Activated B cell treated with CpG ODN at 0.5 μM for 24 hours (primary cell): Measurements from ENCODE around the gene PKDREJ. TPM values are rescaled to one million over a fixed set of nuclear protein-coding genes. Genes with fewer than 3 reads are reported as not detected.
"Not testable (repeated sequence)": the region's sequence is repeated elsewhere in the genome, so short reads cannot be mapped to it uniquely, and the experiment has no call there.

ENCODE experiments used
- ATAC-seq: fragments of 200-7000 bp; cut with Tn5 transposase; one replicate; pipeline ENCODE4 v1.10.0; 2021; ENCODE audit warnings: low read depth, mild to moderate bottlenecking, moderate library complexity
- CTCF ChIA-PET: fragments of 350-600 bp; sonication (Branson Sonifier 250); formaldehyde crosslinking; loops from one replicate; lab custom pipeline; 2021; ENCODE audit warnings: antibody characterized with exemption; lab: Charles Lee
- POLR2A ChIA-PET: fragments of 350-600 bp; sonication (Branson Sonifier 250); formaldehyde crosslinking; loops from one replicate; lab custom pipeline; 2021; ENCODE audit warnings: antibody characterized with exemption; lab: Charles Lee
- DNase-seq: peaks from one replicate; pipeline ENCODE4 v3.0.0; 2022
- H3K27ac Mint-ChIP-seq: one replicate; pipeline ENCODE4 v1.8.0; 2020; ENCODE audit warnings: mixed read lengths
- H3K27me3 Mint-ChIP-seq: one replicate; pipeline ENCODE4 v1.8.0; 2021; ENCODE audit warnings: mixed read lengths
- H3K36me3 Mint-ChIP-seq: one replicate; pipeline ENCODE4 v1.8.0; 2021; ENCODE audit warnings: low read depth, mixed read lengths
- H3K4me1 Mint-ChIP-seq: one replicate; pipeline ENCODE4 v1.8.0; 2021; ENCODE audit warnings: mixed read lengths
- H3K4me3 Mint-ChIP-seq: one replicate; pipeline ENCODE4 v1.8.0; 2020; ENCODE audit warnings: mild to moderate bottlenecking, mixed read lengths
- H3K9me3 Mint-ChIP-seq: one replicate; pipeline ENCODE4 v1.8.0; 2020; ENCODE audit warnings: mixed read lengths
- intact Hi-C: fragments of 100-400 bp; cut with micrococcal nuclease; formaldehyde crosslinking; loops from one replicate; pipeline ENCODE4 v1.15.1; 2024
- total RNA-seq: library from RNA; stranded (reverse); gene quantifications from 2 replicates; pipeline ENCODE4 v1.2.3, GENCODE V29; 2022
- TF ChIP-seq, protein P1 (sequence below): fragments of 200-600 bp; IDR thresholded peaks from one replicate; pipeline ENCODE4 v1.8.0; 2022; ENCODE audit warnings: antibody characterized with exemption, mild to moderate bottlenecking

PKDREJ gene, protein sequence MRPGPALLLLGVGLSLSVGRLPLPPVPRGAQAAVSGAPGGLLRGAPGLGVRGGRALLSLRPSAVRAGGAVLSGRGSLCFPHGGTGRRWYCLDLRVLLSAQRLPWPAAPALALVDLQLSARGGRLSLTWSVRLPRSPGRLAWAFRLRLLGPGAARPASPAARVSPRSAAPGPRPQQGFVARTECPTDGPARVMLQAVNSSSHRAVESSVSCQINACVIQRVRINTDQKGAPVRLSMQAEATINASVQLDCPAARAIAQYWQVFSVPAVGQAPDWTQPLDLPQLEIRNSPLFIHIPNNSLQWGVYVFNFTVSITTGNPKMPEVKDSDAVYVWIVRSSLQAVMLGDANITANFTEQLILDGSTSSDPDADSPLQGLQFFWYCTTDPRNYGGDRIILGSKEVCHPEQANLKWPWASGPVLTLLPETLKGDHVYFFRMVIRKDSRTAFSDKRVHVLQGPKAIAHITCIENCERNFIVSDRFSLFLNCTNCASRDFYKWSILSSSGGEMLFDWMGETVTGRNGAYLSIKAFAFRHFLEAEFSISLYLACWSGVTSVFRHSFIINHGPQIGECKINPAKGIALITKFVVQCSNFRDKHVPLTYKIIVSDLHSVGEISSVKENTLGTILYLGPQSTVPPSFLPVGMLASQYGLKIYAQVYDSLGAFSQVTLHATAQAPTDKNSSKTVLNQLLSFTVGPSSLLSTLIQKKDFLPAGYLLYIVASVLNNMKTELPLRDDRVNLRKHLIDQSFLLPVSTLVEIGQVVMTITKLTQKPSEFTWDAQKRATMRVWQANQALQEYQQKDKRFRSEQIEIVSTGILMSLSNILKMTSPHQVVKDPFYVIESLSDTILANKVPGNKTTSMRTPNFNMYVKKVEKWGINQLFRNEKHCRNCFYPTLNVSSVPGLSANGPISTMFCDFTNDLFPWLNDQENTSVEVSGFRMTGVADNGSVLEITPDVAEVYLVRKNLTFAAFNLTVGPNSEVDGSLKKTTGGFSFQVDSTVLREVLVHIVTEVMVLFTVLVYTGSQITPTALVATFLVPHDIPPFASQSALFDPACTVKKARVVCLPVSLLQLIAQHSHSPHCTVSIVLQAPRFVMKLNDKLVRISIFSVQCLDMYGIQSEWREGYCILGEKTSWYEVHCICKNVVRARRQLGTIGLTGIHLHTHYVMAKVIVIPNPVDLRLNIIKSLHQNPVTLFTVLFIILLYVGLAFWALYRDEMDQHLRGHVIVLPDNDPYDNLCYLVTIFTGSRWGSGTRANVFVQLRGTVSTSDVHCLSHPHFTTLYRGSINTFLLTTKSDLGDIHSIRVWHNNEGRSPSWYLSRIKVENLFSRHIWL (N-terminal part only)
- total RNA-seq: not detected in 2 replicates

DNA sequence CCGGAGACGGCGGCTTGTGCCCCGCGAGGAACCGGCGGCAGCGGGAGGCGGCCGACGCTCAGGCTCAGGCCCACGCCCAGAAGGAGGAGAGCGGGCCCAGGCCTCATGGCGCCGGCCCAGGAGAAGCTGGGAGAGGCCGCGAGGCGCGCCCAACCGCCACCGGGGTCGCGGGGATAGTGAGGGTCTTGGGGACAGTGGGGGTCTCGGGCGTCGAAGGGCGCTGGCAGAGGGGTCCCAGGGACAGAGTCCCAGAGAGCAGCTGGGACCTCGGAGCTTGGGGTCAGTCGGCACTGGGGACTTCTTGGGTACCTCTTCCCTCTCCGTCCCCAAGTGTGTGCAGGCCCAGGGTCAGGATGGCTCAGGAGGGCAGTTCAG, at the start of gene PKDREJ:
PKDREJ (minus strand) TSS at position 128 of the 375 bp plus-strand sequence; CDS start at position 107, 21 bp downstream.
- no peak within 1 kb of the TSS for H3K27ac Mint-ChIP-seq
- ATAC-seq (no peak), DNase-seq (no peak)
- CTCF ChIA-PET: no interaction called here
- POLR2A ChIA-PET: no interaction called here
- peaks cover 55% of the 10 kb centered on the region for H3K27me3 Mint-ChIP-seq
- TF ChIP-seq, protein P1, sequence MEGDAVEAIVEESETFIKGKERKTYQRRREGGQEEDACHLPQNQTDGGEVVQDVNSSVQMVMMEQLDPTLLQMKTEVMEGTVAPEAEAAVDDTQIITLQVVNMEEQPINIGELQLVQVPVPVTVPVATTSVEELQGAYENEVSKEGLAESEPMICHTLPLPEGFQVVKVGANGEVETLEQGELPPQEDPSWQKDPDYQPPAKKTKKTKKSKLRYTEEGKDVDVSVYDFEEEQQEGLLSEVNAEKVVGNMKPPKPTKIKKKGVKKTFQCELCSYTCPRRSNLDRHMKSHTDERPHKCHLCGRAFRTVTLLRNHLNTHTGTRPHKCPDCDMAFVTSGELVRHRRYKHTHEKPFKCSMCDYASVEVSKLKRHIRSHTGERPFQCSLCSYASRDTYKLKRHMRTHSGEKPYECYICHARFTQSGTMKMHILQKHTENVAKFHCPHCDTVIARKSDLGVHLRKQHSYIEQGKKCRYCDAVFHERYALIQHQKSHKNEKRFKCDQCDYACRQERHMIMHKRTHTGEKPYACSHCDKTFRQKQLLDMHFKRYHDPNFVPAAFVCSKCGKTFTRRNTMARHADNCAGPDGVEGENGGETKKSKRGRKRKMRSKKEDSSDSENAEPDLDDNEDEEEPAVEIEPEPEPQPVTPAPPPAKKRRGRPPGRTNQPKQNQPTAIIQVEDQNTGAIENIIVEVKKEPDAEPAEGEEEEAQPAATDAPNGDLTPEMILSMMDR: no peak
- peak within 1 kb of the TSS; percentile 41 for H3K4me3 Mint-ChIP-seq
- H3K9me3 Mint-ChIP-seq: no peaks in the 10 kb centered on the region
- intact Hi-C loops: no loop called here
- H3K4me1 Mint-ChIP-seq: peaks cover 14% of the 10 kb centered on the region
- no peaks in the 10 kb centered on the region for H3K36me3 Mint-ChIP-seq

DNA sequence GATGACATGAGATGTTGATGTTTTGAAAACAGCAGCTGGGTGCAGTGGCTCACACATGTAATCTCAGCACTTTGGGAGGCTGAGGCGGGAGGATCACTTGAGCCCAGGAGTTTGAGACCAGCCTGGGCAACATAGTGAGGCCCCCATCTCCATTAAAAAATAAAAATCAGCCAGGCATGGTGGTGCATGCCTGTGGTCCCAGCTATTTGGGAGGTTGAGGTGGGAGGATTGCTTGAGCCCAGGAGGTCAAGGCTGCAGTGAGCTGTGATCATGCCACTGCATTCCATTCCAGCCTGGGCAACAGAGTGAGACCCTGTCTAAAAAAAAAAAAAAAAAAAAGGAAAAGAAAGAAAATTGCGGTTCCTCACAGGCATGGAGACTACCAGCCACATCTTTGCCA, 49.7 kb upstream of the PKDREJ start:
- CTCF ChIA-PET: interaction anchor here (0.9 to 2.8 kb wide), 5 partner anchors 22 to 307 kb away, joined by 3 to 28 read pairs (median 3); partner anchors contain the start of gene CDPF1

DNA sequence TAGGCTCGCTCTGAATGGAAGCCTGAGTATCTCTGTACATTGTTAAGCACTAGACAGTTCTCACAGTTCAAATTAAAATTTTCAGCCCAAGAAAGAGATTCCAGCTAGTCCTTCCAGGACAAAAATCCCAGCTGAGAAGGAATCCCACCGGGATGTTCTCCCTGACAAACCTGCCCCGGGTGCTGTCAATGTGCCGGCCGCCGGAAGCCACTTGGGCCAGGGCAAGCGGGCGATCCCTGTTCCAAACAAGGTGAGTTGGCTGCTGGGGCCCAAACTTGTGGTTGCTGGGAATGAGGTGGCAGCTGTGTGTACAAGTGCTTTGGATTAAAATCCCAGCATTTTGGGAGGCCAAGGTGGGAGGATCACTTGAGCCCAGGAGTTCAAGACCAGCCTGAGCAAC, 48.9 kb upstream of the PKDREJ start:
- H3K27me3 Mint-ChIP-seq: no peaks in the 10 kb centered on the region
- no peaks in the 10 kb centered on the region for H3K9me3 Mint-ChIP-seq
- no peak overlapping the region for H3K27ac Mint-ChIP-seq
- ATAC-seq (no peak), DNase-seq (no peak)
- TF ChIP-seq, protein P1: no peak
- H3K36me3 Mint-ChIP-seq: no peaks in the 10 kb centered on the region
- POLR2A ChIA-PET: no interaction called here
- intact Hi-C loops: loop anchor here (5.0 kb wide), 2 partner anchors 300 to 315 kb away; no protein-coding TSS in a partner anchor
- no peaks in the 10 kb centered on the region for H3K4me1 Mint-ChIP-seq
- no peak overlapping the region for H3K4me3 Mint-ChIP-seq
- CTCF ChIA-PET: interaction anchor here (1.3 to 2.8 kb wide), 4 partner anchors 62 to 306 kb away, joined by 3 to 28 read pairs (median 4); partner anchors contain the start of gene CDPF1

More for the DNA sequence above, 49.7 kb upstream of the PKDREJ start:
- H3K9me3 Mint-ChIP-seq, H3K27ac Mint-ChIP-seq, ATAC-seq, H3K4me3 Mint-ChIP-seq, H3K36me3 Mint-ChIP-seq, H3K4me1 Mint-ChIP-seq, DNase-seq, H3K27me3 Mint-ChIP-seq, POLR2A ChIA-PET: not testable (repeated sequence)
- intact Hi-C loops: loop anchor here (5.0 kb wide), 2 partner anchors 301 to 316 kb away; no protein-coding TSS in a partner anchor

DNA sequence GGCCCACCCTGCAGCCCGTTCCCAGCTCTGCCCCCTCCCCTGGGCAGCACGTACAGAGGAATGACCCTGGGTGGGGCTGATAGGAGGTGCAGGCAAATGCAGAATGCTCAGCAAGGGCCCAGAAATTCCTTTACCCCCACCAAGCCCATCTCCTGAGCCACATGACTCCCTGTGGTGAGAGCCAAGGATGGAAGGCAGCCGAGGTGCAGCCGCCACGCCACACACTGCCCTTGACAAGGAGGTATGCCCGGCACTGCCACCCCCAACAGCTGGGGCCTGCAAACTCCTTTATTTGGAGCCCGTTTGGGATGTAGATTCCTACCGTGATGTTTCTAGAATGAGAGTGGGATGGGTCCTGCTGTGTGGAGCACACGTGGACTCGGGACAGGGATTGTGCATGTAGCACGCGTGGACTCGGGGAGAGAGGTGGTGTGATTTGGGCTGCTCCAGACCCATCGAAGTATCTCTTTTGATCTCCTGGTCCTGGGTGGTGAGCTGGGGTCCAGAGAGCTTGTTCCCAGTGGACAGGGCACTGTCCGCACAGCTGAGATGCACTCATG, 46.5 kb upstream of the PKDREJ start:
- DNase-seq (no peak), ATAC-seq (no peak)
- no peaks in the 10 kb centered on the region for H3K9me3 Mint-ChIP-seq
- H3K36me3 Mint-ChIP-seq: no peaks in the 10 kb centered on the region
- ChIA-PET POLR2A (no interaction called here), CTCF (no interaction called here)
- TF ChIP-seq, protein P1: no peak
- H3K4me3 Mint-ChIP-seq: no peak overlapping the region
- intact Hi-C loops: loop anchor here (5.0 kb wide), 2 partner anchors 297 to 312 kb away; no protein-coding TSS in a partner anchor
- H3K27ac Mint-ChIP-seq: no peak overlapping the region
- no peaks in the 10 kb centered on the region for H3K4me1 Mint-ChIP-seq
- H3K27me3 Mint-ChIP-seq: no peaks in the 10 kb centered on the region
